H1 (cell line): ENCODE results near the gene TRIM31. TPM values are rescaled to one million over a fixed set of nuclear protein-coding genes. Genes with fewer than 3 reads are reported as not detected.

ENCODE experiments used
- polyA plus RNA-seq, 7 experiments: library from polyadenylated mRNA; depleted of rRNA in 3 of 7; stranded (reverse) in 5 of 7; unstranded in 2 of 7; fragments of >200 nt in 5 of 7; fragments of 200-250 nt in 2 of 7; gene quantifications; 1 replicate in 5 of 7; 2 replicates in 1 of 7; 4 replicates in 1 of 7; pipeline versions ENCODE4 v1.2.1 to v1.2.3, GENCODE V29; 2011 to 2013; ENCODE audit warnings: missing spikeins in 2 of 7, mixed read lengths in 2 of 7
- small RNA-seq: library from polyadenylated mRNA; stranded (forward); fragments of <200 nt; extraction: miRNeasy Mini kit (QIAGEN cat#:217004); gene quantifications from one replicate; pipeline ENCODE3, GENCODE V24; 2013; ENCODE audit not compliant: insufficient read depth
- total RNA-seq: library from RNA; stranded (reverse); fragmentation: NEBNext Ultra II Directional; extraction: Animal tissue kit (Norgen Biotek cat#: 25700); gene quantifications from 2 replicates; pipeline ENCODE4 v1.2.1, GENCODE V29; 2021

TRIM31 gene
- total and polyA plus RNA-seq, 2 of the 8 experiments (the other 6 are each of a cell fraction or from before 2014, with no cell fraction given) = not detected

Small RNAs within 50 kb of the gene (small RNA-seq; reads per million reads assigned to genes)
- gene RF00554 = not detected
- gene RF02219 = not detected
- not detected for gene RF02220

Other genes with a start within 250 kb of the TRIM31 start
- 221 and 226 TPM in 2 replicates for gene HLA-A, start 170.6 kb downstream of the TRIM31 start, total RNA-seq
- 474 and 560 TPM in 2 replicates for gene HLA-A, start 170.6 kb downstream of the TRIM31 start, polyA plus RNA-seq (2011; rRNA removed)
- gene POLR1H, start 51.8 kb downstream of the TRIM31 start, total RNA-seq = 31.5 and 35.7 TPM in 2 replicates
- 79.0 and 82.2 TPM in 2 replicates for gene POLR1H, start 51.8 kb downstream of the TRIM31 start, polyA plus RNA-seq (2011; rRNA removed)
- 26.1 and 26.3 TPM in 2 replicates for gene PPP1R11, start 45.9 kb downstream of the TRIM31 start, total RNA-seq
- gene PPP1R11, start 45.9 kb downstream of the TRIM31 start, polyA plus RNA-seq (2011; rRNA removed) = 28.0 and 32.8 TPM in 2 replicates
- gene RNF39, start 37.3 kb downstream of the TRIM31 start, total RNA-seq = 1.4 and 1.7 TPM in 2 replicates
- gene RNF39, start 37.3 kb downstream of the TRIM31 start, polyA plus RNA-seq (2011; rRNA removed) = 2.3 TPM in 2 replicates
- gene TRIM40, start 23.1 kb upstream of the TRIM31 start, total RNA-seq = not detected in 2 replicates
- gene TRIM40, start 23.1 kb upstream of the TRIM31 start, polyA plus RNA-seq (2011; rRNA removed) = not detected in 2 replicates
- not detected in 2 replicates for gene TRIM10, start 48.1 kb upstream of the TRIM31 start, total RNA-seq
- gene TRIM10, start 48.1 kb upstream of the TRIM31 start, polyA plus RNA-seq (2011; rRNA removed) = 0.06 and 0.08 TPM in 2 replicates
- 0.48 and 0.54 TPM in 2 replicates for gene TRIM15, start 50.5 kb upstream of the TRIM31 start, total RNA-seq
- 0.18 and 0.19 TPM in 2 replicates for gene TRIM15, start 50.5 kb upstream of the TRIM31 start, polyA plus RNA-seq (2011; rRNA removed)
- gene TRIM26, start 100.3 kb upstream of the TRIM31 start, total RNA-seq = 30.7 and 32.3 TPM in 2 replicates
- 21.5 and 25.8 TPM in 2 replicates for gene TRIM26, start 100.3 kb upstream of the TRIM31 start, polyA plus RNA-seq (2011; rRNA removed)
- gene TRIM39, start 213.8 kb upstream of the TRIM31 start, total RNA-seq = 24.2 and 26.1 TPM in 2 replicates
- 7.3 and 9.8 TPM in 2 replicates for gene TRIM39, start 213.8 kb upstream of the TRIM31 start, polyA plus RNA-seq (2011; rRNA removed)
- gene RPP21, start 232.1 kb upstream of the TRIM31 start, total RNA-seq = 62.6 and 63.0 TPM in 2 replicates
- gene RPP21, start 232.1 kb upstream of the TRIM31 start, polyA plus RNA-seq (2011; rRNA removed) = 219 and 327 TPM in 2 replicates